Measurements from ENCODE around the gene EYA2.

EYA2 gene

DNA sequence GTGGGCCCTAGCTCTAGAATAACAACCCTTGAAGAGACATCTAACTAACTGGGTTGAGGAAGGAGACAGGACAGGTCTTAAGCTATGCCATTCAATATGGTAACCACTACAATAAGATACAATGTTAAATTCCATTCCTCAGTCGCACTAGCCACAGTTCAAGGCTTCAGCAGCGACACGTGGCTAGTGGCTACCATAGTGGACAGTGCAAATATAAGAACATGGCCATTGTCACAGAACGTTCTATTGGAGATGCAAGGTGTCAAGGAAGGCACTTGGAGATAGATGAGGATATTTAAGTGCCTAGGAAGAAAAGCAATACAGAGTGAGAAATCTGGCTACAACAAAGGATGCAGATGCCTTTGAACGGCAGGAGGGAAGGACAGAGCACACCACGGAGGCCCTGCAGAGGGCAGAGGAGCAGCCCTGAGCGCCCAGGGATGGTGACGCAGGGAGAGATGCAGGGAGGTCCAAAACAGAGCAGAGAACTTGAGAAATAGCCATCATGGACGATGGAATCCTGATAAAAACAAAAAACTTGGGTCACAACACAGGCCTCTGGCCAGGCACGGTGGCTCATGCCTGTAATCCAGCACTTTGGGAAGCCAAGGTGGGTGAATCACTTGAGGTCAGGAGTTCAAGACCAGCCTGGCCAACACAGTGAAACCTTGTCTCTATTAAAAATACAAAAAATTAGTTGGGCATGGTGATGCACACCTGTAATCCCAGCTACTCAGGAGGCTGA lies 321.2 kb downstream of the EYA2 start:
- peaks cover 59 to 96% of the 10 kb centered on the region in 2 donors for H3K36me3 ChIP-seq (replicated peaks in 1 of 2; ENCODE audit: control insufficient read depth in 2 of 2, insufficient read depth in 2 of 2, low read length in 2 of 2)
- H3K23ac ChIP-seq (ENCODE audit: low read depth, low read length, poor library complexity), result no peak overlapping the region
- H2BK15ac ChIP-seq (ENCODE audit: low read length), result no peak overlapping the region
- no peak overlapping the region for H3K4me3 ChIP-seq (ENCODE audit: low read length in 2 of 2)
- no peak overlapping the region for H3K9ac ChIP-seq (ENCODE audit: low read depth, low read length, poor library complexity)
- WGBS, 2 donors (ENCODE audit: extremely low coverage in 2 of 2, insufficient read length in 2 of 2, insufficient replicate concordance in 1 of 2), result no CpG with 5 or more reads among the region's 10 CpGs
- no peak overlapping the region for H3K18ac ChIP-seq (ENCODE audit: low read length)
- no peak overlapping the region for H2BK120ac ChIP-seq (ENCODE audit: low read depth, low read length)
- no peak overlapping the region for H2AFZ ChIP-seq (ENCODE audit: low read length)
- DNase-seq (ENCODE audit: low spot score), result no peak
- no peak overlapping the region for H3K4ac ChIP-seq (ENCODE audit: low read length)
- H4K91ac ChIP-seq (ENCODE audit: low read depth, low read length, poor library complexity), result no peak overlapping the region
- H4K8ac ChIP-seq (ENCODE audit: low read depth, low read length), result no peak overlapping the region
- H2AK5ac ChIP-seq (ENCODE audit: low read depth, low read length), result no peak overlapping the region
- H2BK5ac ChIP-seq (ENCODE audit: low read length), result no peak overlapping the region
- H3K14ac ChIP-seq (ENCODE audit: low read length), result no peak overlapping the region
- peaks cover 2% of the 10 kb centered on the region for H3K79me1 ChIP-seq (ENCODE audit: low read depth, low read length)
- H3K4me2 ChIP-seq (ENCODE audit: insufficient read depth, low read length, poor library complexity, severe bottlenecking), result no peak overlapping the region
- no peak overlapping the region for H3K27ac ChIP-seq (replicated peaks; ENCODE audit: low read length)
- H3K4me1 ChIP-seq (ENCODE audit: control insufficient read depth in 2 of 2, insufficient read depth in 1 of 2, low read depth in 1 of 2, low read length in 2 of 2), result peaks cover 2% of the 10 kb centered on the region in 2 donors
- no peaks in the 10 kb centered on the region for H3K9me3 ChIP-seq (replicated peaks in 1 of 2; ENCODE audit: control insufficient read depth in 2 of 2, insufficient read depth in 1 of 2, low read depth in 1 of 2, low read length in 2 of 2)
- no peak overlapping the region for H2BK12ac ChIP-seq (ENCODE audit: low read length)
- no peaks in the 10 kb centered on the region for H3K27me3 ChIP-seq (ENCODE audit: control insufficient read depth in 3 of 3, insufficient read depth in 3 of 3, low read depth in 1 of 3, low read length in 3 of 3)

DNA sequence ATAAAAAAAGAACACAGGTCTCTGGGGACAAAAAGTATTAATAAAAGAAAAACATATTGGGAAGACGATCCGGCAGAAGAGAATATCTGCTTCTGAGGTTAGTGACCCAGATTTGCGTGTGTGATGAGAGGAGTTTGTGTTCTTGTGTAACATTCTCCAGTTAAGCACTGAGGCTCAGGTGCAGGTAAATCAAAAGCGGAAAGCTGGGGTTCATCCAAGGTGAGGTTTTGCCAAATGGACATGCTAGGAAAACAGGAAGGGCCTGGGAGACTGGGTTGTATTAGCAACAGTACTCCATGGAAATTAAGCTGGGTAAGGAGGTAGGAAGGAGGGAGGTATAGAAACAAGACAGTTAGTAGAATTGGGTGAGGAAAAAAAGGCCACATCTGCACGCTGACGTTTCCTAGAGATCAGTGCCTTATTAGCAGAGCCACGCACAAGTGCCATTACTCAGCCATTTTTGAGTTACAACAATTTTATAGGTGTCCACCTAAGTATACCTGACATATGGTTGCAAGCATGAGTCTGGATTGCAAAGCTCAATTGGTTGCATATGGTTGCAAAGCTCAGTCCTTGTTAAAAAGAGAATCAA lies 322.3 kb downstream of the EYA2 start:
- H3K9me3 ChIP-seq (replicated peaks in 1 of 2; ENCODE audit: control insufficient read depth in 2 of 2, insufficient read depth in 1 of 2, low read depth in 1 of 2, low read length in 2 of 2), result no peaks in the 10 kb centered on the region
- H3K27me3 ChIP-seq (ENCODE audit: control insufficient read depth in 3 of 3, insufficient read depth in 3 of 3, low read depth in 1 of 3, low read length in 3 of 3), result no peaks in the 10 kb centered on the region
- H3K79me1 ChIP-seq (ENCODE audit: low read depth, low read length), result peaks cover 2% of the 10 kb centered on the region
- H2BK15ac ChIP-seq (ENCODE audit: low read length), result no peak overlapping the region
- no peak overlapping the region for H3K14ac ChIP-seq (ENCODE audit: low read length)
- H3K18ac ChIP-seq (ENCODE audit: low read length), result no peak overlapping the region
- no peak overlapping the region for H3K9ac ChIP-seq (ENCODE audit: low read depth, low read length, poor library complexity)
- no peak overlapping the region for H2AK5ac ChIP-seq (ENCODE audit: low read depth, low read length)
- H2AFZ ChIP-seq (ENCODE audit: low read length), result no peak overlapping the region
- no peak overlapping the region for H3K27ac ChIP-seq (replicated peaks; ENCODE audit: low read length)
- DNase-seq (ENCODE audit: low spot score), result no peak
- H2BK12ac ChIP-seq (ENCODE audit: low read length), result no peak overlapping the region
- H3K36me3 ChIP-seq (replicated peaks in 1 of 2; ENCODE audit: control insufficient read depth in 2 of 2, insufficient read depth in 2 of 2, low read length in 2 of 2), result peaks cover 53 to 96% of the 10 kb centered on the region in 2 donors
- no peak overlapping the region for H2BK120ac ChIP-seq (ENCODE audit: low read depth, low read length)
- no peak overlapping the region for H3K4me2 ChIP-seq (ENCODE audit: insufficient read depth, low read length, poor library complexity, severe bottlenecking)
- no peak overlapping the region for H4K8ac ChIP-seq (ENCODE audit: low read depth, low read length)
- H4K91ac ChIP-seq (ENCODE audit: low read depth, low read length, poor library complexity), result no peak overlapping the region
- peaks cover 2% of the 10 kb centered on the region in 2 donors for H3K4me1 ChIP-seq (ENCODE audit: control insufficient read depth in 2 of 2, insufficient read depth in 1 of 2, low read depth in 1 of 2, low read length in 2 of 2)
- WGBS, 2 donors (ENCODE audit: extremely low coverage in 2 of 2, insufficient read length in 2 of 2, insufficient replicate concordance in 1 of 2), result no CpG with 5 or more reads among the region's 7 CpGs
- H3K23ac ChIP-seq (ENCODE audit: low read depth, low read length, poor library complexity), result no peak overlapping the region
- H3K4ac ChIP-seq (ENCODE audit: low read length), result no peak overlapping the region
- no peak overlapping the region for H3K4me3 ChIP-seq (ENCODE audit: low read length in 2 of 2)
- H2BK5ac ChIP-seq (ENCODE audit: low read length), result no peak overlapping the region

DNA sequence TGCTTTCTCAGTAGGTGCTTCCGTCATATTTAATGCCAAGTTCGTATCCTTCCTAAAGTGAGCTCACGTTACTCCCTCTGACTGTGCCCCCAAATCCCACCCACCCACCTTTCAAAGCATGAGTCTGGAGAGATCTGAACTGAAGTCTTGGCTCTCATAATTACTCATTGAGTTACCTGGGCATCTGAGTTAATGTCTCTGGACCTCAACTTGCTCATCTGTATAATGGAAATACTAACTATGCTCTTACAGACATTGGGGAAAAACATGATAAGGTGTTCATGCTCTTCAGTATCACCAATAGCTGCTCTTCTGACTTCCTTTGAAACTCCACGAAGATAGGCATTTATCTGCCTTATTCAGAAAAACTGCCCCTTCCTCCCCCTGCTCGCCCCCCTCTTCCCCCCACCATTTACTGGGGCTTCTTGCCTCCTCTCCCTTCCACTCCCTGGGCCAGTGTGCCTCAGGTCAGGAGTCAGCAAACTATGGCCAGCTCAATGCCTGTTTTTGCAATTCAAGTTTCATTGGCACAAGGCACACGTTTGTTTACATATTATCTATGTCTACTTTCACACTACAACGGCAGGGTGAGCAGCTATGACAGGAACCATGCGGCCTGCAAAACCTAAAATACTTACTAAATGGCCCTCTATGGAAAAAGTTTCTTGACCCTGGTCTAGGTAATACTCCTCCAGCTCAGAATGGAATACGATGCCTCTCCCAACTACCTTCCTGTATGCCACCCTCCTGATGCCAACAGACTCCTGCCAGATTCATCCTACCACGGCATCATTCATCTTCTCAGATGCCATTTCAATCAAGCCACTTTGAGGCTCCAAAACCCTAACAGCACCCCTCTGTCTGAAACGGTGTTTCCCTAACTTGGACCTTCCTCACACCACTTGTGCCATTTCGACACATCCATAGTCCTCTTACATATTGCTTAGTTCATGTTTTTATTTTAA lies 323.1 kb downstream of the EYA2 start:
- no peak overlapping the region for H3K23ac ChIP-seq (ENCODE audit: low read depth, low read length, poor library complexity)
- no peak overlapping the region for H3K18ac ChIP-seq (ENCODE audit: low read length)
- H3K27ac ChIP-seq (replicated peaks; ENCODE audit: low read length), result no peak overlapping the region
- H3K4me1 ChIP-seq (ENCODE audit: control insufficient read depth in 2 of 2, insufficient read depth in 1 of 2, low read depth in 1 of 2, low read length in 2 of 2), result peaks cover 2% of the 10 kb centered on the region in 2 donors
- H3K4ac ChIP-seq (ENCODE audit: low read length), result no peak overlapping the region
- H2BK5ac ChIP-seq (ENCODE audit: low read length), result no peak overlapping the region
- H2BK12ac ChIP-seq (ENCODE audit: low read length), result no peak overlapping the region
- no peak overlapping the region for H3K9ac ChIP-seq (ENCODE audit: low read depth, low read length, poor library complexity)
- WGBS, 2 donors (ENCODE audit: extremely low coverage in 2 of 2, insufficient read length in 2 of 2, insufficient replicate concordance in 1 of 2), result no CpG with 5 or more reads among the region's 12 CpGs
- no peak overlapping the region for H3K4me3 ChIP-seq (ENCODE audit: low read length in 2 of 2)
- peaks cover 2% of the 10 kb centered on the region for H3K79me1 ChIP-seq (ENCODE audit: low read depth, low read length)
- H2BK15ac ChIP-seq (ENCODE audit: low read length), result no peak overlapping the region
- H4K91ac ChIP-seq (ENCODE audit: low read depth, low read length, poor library complexity), result no peak overlapping the region
- H2BK120ac ChIP-seq (ENCODE audit: low read depth, low read length), result no peak overlapping the region
- H3K4me2 ChIP-seq (ENCODE audit: insufficient read depth, low read length, poor library complexity, severe bottlenecking), result no peak overlapping the region
- H2AFZ ChIP-seq (ENCODE audit: low read length), result no peak overlapping the region
- no peak overlapping the region for H4K8ac ChIP-seq (ENCODE audit: low read depth, low read length)
- peaks cover 48 to 96% of the 10 kb centered on the region in 2 donors for H3K36me3 ChIP-seq (replicated peaks in 1 of 2; ENCODE audit: control insufficient read depth in 2 of 2, insufficient read depth in 2 of 2, low read length in 2 of 2)
- DNase-seq (ENCODE audit: low spot score), result no peak
- H3K14ac ChIP-seq (ENCODE audit: low read length), result no peak overlapping the region
- H2AK5ac ChIP-seq (ENCODE audit: low read depth, low read length), result no peak overlapping the region
- H3K27me3 ChIP-seq (ENCODE audit: control insufficient read depth in 3 of 3, insufficient read depth in 3 of 3, low read depth in 1 of 3, low read length in 3 of 3), result no peaks in the 10 kb centered on the region
- H3K9me3 ChIP-seq (replicated peaks in 1 of 2; ENCODE audit: control insufficient read depth in 2 of 2, insufficient read depth in 1 of 2, low read depth in 1 of 2, low read length in 2 of 2), result no peaks in the 10 kb centered on the region

DNA sequence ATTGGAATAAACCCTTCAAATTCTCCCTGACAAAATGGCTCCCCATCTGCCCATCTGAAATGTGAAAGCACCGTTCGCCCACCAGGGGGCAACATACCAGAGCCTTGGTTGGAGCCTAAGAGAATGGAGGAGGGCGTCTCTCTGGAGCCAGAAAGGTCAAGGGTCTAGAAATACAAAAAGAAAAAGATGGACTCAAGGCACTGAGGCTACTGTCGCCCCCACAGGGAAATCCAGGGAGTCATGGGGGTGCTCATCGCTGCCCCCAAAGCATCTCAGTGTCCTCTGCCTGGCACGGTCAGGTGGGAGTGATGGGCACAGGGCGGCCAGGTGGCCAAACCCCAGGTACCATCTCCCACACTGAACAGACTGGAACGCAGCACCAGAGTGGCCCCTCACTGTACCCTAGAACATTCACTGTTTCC lies 325.5 kb downstream of the EYA2 start:
- no peak overlapping the region for H3K14ac ChIP-seq (ENCODE audit: low read length)
- no peak overlapping the region for H3K9ac ChIP-seq (ENCODE audit: low read depth, low read length, poor library complexity)
- no peak overlapping the region for H4K8ac ChIP-seq (ENCODE audit: low read depth, low read length)
- no peak overlapping the region for H2BK120ac ChIP-seq (ENCODE audit: low read depth, low read length)
- H3K79me1 ChIP-seq (ENCODE audit: low read depth, low read length), result peaks cover 2% of the 10 kb centered on the region
- no peak overlapping the region for H3K23ac ChIP-seq (ENCODE audit: low read depth, low read length, poor library complexity)
- no CpG with 5 or more reads among the region's 8 CpGs for WGBS, 2 donors (ENCODE audit: extremely low coverage in 2 of 2, insufficient read length in 2 of 2, insufficient replicate concordance in 1 of 2)
- H4K91ac ChIP-seq (ENCODE audit: low read depth, low read length, poor library complexity), result no peak overlapping the region
- H2BK5ac ChIP-seq (ENCODE audit: low read length), result no peak overlapping the region
- no peak overlapping the region for H3K18ac ChIP-seq (ENCODE audit: low read length)
- H2BK12ac ChIP-seq (ENCODE audit: low read length), result no peak overlapping the region
- DNase-seq (ENCODE audit: low spot score), result peak; percentile 32
- no peak overlapping the region for H3K4me3 ChIP-seq (ENCODE audit: low read length in 2 of 2)
- no peak overlapping the region for H2AK5ac ChIP-seq (ENCODE audit: low read depth, low read length)
- H3K4me1 ChIP-seq (ENCODE audit: control insufficient read depth in 2 of 2, insufficient read depth in 1 of 2, low read depth in 1 of 2, low read length in 2 of 2), result peaks cover 2% of the 10 kb centered on the region in 2 donors
- H3K27me3 ChIP-seq (ENCODE audit: control insufficient read depth in 3 of 3, insufficient read depth in 3 of 3, low read depth in 1 of 3, low read length in 3 of 3), result no peaks in the 10 kb centered on the region
- no peak overlapping the region for H3K4me2 ChIP-seq (ENCODE audit: insufficient read depth, low read length, poor library complexity, severe bottlenecking)
- H3K27ac ChIP-seq (replicated peaks; ENCODE audit: low read length), result no peak overlapping the region
- H3K9me3 ChIP-seq (replicated peaks in 1 of 2; ENCODE audit: control insufficient read depth in 2 of 2, insufficient read depth in 1 of 2, low read depth in 1 of 2, low read length in 2 of 2), result no peaks in the 10 kb centered on the region
- H3K4ac ChIP-seq (ENCODE audit: low read length), result no peak overlapping the region
- H2AFZ ChIP-seq (ENCODE audit: low read length), result no peak overlapping the region
- H2BK15ac ChIP-seq (ENCODE audit: low read length), result no peak overlapping the region
- H3K36me3 ChIP-seq (replicated peaks in 1 of 2; ENCODE audit: control insufficient read depth in 2 of 2, insufficient read depth in 2 of 2, low read length in 2 of 2), result peaks cover 50 to 96% of the 10 kb centered on the region in 2 donors

All from neuronal stem cell (in vitro differentiated cells).